ENCODE measurements around the gene ALK.

DNA sequence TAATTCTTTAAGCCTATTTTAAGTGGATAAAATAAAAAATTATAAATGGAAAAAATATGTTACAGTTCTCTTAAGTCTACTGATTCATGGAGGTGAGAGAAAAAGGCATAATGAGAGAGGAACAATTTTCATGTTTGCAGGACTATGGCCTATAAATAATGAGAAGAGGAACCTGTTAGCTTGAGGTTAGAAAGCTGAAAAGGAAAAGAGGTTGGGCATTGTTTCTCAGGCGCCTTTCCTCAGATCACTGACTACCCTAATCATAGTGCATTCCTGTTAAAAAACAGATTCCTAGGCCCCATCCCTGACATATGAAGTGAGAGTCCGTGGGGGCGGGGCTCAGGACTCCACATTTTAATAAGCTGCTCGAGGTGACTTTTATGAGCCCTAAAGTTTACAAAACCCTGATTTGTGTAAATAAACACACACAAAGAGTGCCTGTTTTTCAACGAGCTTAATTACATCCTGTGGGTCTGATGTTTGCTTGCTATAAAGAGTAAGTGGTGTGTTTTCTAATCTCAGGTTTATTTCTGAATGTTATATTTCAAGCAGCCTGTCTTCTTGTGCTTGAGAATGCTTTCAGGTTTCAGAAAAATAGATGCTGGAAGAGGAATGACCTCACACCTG is 470.7 kb downstream of the ALK start:
- TF ChIP-seq, protein P1, sequence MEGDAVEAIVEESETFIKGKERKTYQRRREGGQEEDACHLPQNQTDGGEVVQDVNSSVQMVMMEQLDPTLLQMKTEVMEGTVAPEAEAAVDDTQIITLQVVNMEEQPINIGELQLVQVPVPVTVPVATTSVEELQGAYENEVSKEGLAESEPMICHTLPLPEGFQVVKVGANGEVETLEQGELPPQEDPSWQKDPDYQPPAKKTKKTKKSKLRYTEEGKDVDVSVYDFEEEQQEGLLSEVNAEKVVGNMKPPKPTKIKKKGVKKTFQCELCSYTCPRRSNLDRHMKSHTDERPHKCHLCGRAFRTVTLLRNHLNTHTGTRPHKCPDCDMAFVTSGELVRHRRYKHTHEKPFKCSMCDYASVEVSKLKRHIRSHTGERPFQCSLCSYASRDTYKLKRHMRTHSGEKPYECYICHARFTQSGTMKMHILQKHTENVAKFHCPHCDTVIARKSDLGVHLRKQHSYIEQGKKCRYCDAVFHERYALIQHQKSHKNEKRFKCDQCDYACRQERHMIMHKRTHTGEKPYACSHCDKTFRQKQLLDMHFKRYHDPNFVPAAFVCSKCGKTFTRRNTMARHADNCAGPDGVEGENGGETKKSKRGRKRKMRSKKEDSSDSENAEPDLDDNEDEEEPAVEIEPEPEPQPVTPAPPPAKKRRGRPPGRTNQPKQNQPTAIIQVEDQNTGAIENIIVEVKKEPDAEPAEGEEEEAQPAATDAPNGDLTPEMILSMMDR (IDR thresholded peaks at IDR 0.05): no peak
- no peak for TF ChIP-seq POLR2A (IDR thresholded peaks at IDR 0.05)
